Endothelial cell of umbilical vein (primary cell): Measurements from ENCODE around the gene XYLT1. TPM values are rescaled to one million over a fixed set of nuclear protein-coding genes. Genes with fewer than 3 reads are reported as not detected.

Source experiments
- BruUV-seq: library from RNA; stranded (reverse); fragments of 400-500 nt; replicated peaks from 2 replicates; lab custom pipeline; 2021; lab: Mats Ljungman, UMichigan
- CTCF ChIA-PET: fragments of 300-600, 350-600 bp; sonication (Branson Sonifier 250); formaldehyde crosslinking; loops from one replicate; lab custom pipeline; 2021; ENCODE audit warnings: antibody characterized with exemption, inconsistent platforms; lab: Charles Lee
- POLR2A ChIA-PET: fragments of 300-600, 350-600 bp; sonication (Branson Sonifier 250); formaldehyde crosslinking; loops from one replicate; lab custom pipeline; 2021; ENCODE audit warnings: antibody characterized with exemption, inconsistent platforms; lab: Charles Lee
- DNase-seq: peaks from one replicate; pipeline ENCODE4 v3.0.0-alpha.2; 2011; ENCODE audit warnings: low read depth, low spot score
- FAIRE-seq: peaks from 2 replicates; lab custom pipeline; 2011; peaks lifted over from hg19 to GRCh38; lab: Jason Lieb, UNC
- H2AFZ ChIP-seq: 2 replicates; pipeline ENCODE4 v1.6.0; 2012; ENCODE audit warnings: low read depth, low read length, control low read depth, inconsistent platforms
- H3K27ac ChIP-seq: 2 replicates; pipeline ENCODE4 v1.5.1; 2011; ENCODE audit warnings: low read depth, mild to moderate bottlenecking, control low read depth, low read length, moderate library complexity; ENCODE audit not compliant: insufficient read depth
- H3K27me3 ChIP-seq, 2 experiments: 2 replicates each; pipeline versions ENCODE4 v1.6.0 to v1.6.1; 2011; ENCODE audit warnings: low read length in 2 of 2, mixed read lengths in 1 of 2; ENCODE audit not compliant: control insufficient read depth in 2 of 2, insufficient read depth in 2 of 2
- H3K36me3 ChIP-seq, 2 experiments: 2 replicates in 1 of 2; 3 replicates in 1 of 2; pipeline ENCODE4 v1.5.1; 2011; ENCODE audit warnings: low read length in 2 of 2, mild to moderate bottlenecking in 1 of 2, moderate library complexity in 1 of 2; ENCODE audit not compliant: control insufficient read depth in 2 of 2, insufficient read depth in 2 of 2; ENCODE audit errors: extremely low read depth in 1 of 2
- H3K4me1 ChIP-seq: 3 replicates; pipeline ENCODE4 v1.5.1; 2011; ENCODE audit warnings: mild to moderate bottlenecking, low read length; ENCODE audit not compliant: control insufficient read depth, insufficient read depth; ENCODE audit errors: extremely low read depth
- H3K4me2 ChIP-seq: 2 replicates; pipeline ENCODE4 v1.6.1; 2011; ENCODE audit warnings: low read length, control low read depth, mixed read lengths; ENCODE audit not compliant: insufficient read depth
- H3K4me3 ChIP-seq, 3 experiments: fragments of 200-600 bp in 1 of 3; sonication (generic), shearing (Covaris generic) in 1 of 3; replicated peaks in 1 of 3; 2 replicates each; pipeline ENCODE4 v1.5.1; 2011 to 2016; ENCODE audit warnings: control low read depth in 3 of 3, low read length in 3 of 3, mild to moderate bottlenecking in 2 of 3, inconsistent platforms in 1 of 3, low read depth in 1 of 3, moderate library complexity in 1 of 3; ENCODE audit not compliant: insufficient read depth in 1 of 3
- H3K79me2 ChIP-seq: 2 replicates; pipeline ENCODE4 v1.6.0; 2012; ENCODE audit warnings: low read length, inconsistent platforms; ENCODE audit not compliant: control insufficient read depth, insufficient read depth
- H3K9ac ChIP-seq: replicated peaks from 2 replicates; pipeline ENCODE3; 2011; ENCODE audit warnings: low read length, control low read depth; ENCODE audit not compliant: insufficient read depth; ENCODE audit errors: extremely low read depth
- H3K9me1 ChIP-seq: replicated peaks from 3 replicates; pipeline ENCODE4 v1.6.0; 2011; ENCODE audit warnings: mild to moderate bottlenecking, low read length; ENCODE audit not compliant: control insufficient read depth, insufficient read depth; ENCODE audit errors: extremely low read depth
- H3K9me3 ChIP-seq: replicated peaks from 2 replicates; pipeline ENCODE4 v1.5.1; 2012; ENCODE audit warnings: low read length, inconsistent platforms; ENCODE audit not compliant: control insufficient read depth, insufficient read depth
- H4K20me1 ChIP-seq: replicated peaks from 2 replicates; pipeline ENCODE3; 2011; ENCODE audit warnings: mild to moderate bottlenecking, low read length; ENCODE audit not compliant: control insufficient read depth, insufficient read depth; ENCODE audit errors: extremely low read depth
- CTCF ChIP-seq, 2 donors: IDR thresholded peaks; 1 replicate in 1 of 2; 2 replicates in 1 of 2; pipeline ENCODE4 v1.5.1; 2011; ENCODE audit warnings: low read length in 2 of 2, mild to moderate bottlenecking in 2 of 2, moderate library complexity in 2 of 2, control low read depth in 1 of 2, inconsistent platforms in 1 of 2, low read depth in 1 of 2; ENCODE audit not compliant: insufficient read depth in 1 of 2; ENCODE audit errors: extremely low read depth in 1 of 2
- EZH2 ChIP-seq: IDR thresholded peaks from 2 replicates; pipeline ENCODE4 v1.6.1; 2012; ENCODE audit warnings: borderline replicate concordance, low read depth, mild to moderate bottlenecking, moderate library complexity, low read length, inconsistent platforms; ENCODE audit not compliant: severe bottlenecking
- FOS ChIP-seq: IDR thresholded peaks from 2 replicates; pipeline ENCODE4 v1.6.1; 2011; ENCODE audit warnings: mild to moderate bottlenecking, low read length, moderate library complexity, borderline replicate concordance; ENCODE audit not compliant: insufficient read depth
- GATA2 ChIP-seq: IDR thresholded peaks from 2 replicates; pipeline ENCODE4 v1.7.0; 2011; ENCODE audit warnings: low read depth, mild to moderate bottlenecking, moderate library complexity, mixed read lengths, low read length; ENCODE audit not compliant: insufficient read length, insufficient read depth
- JUN ChIP-seq: IDR thresholded peaks from 2 replicates; pipeline ENCODE4 v1.6.1; 2011; ENCODE audit warnings: borderline replicate concordance, low read depth; ENCODE audit not compliant: insufficient read length, insufficient read depth
- MYC ChIP-seq: IDR thresholded peaks from one replicate; pipeline ENCODE4 v1.6.1; 2011; ENCODE audit warnings: mild to moderate bottlenecking, low read depth, low read length
- POLR2A ChIP-seq: IDR thresholded peaks from 2 replicates; pipeline ENCODE4 v1.6.1; 2012; ENCODE audit warnings: low read depth, mild to moderate bottlenecking, control low read depth, low read length
- POLR2AphosphoS5 ChIP-seq: IDR thresholded peaks from 2 replicates; pipeline ENCODE4 v1.6.1; 2012; ENCODE audit warnings: low read depth, mild to moderate bottlenecking, control low read depth, low read length, moderate library complexity; ENCODE audit not compliant: insufficient read depth
- dilution Hi-C: fragments of 300-500 bp; cut with MboI; formaldehyde crosslinking; loops from one replicate; pipeline ENCODE4 v1.15.0; 2019; ENCODE audit warnings: low sequenced_read_pairs; ENCODE audit not compliant: extremely low pct_ligation_motif_present
- intact Hi-C: fragments of 100-400 bp; cut with micrococcal nuclease; formaldehyde crosslinking; loops from one replicate; pipeline ENCODE4 v1.10.0; 2022
- polyA plus RNA-seq, 4 experiments: library from polyadenylated mRNA; depleted of rRNA in 3 of 4; stranded (reverse) in 3 of 4; unstranded in 1 of 4; fragments of >200 nt; gene quantifications; 2 replicates each; pipeline versions ENCODE4 v1.2.1 to v1.2.3, GENCODE V29; 2011 to 2012; ENCODE audit warnings: missing spikeins in 1 of 4
- total RNA-seq: library from RNA; stranded (reverse); gene quantifications from 2 replicates; pipeline ENCODE4 v1.2.3, GENCODE V29; 2021
- TF ChIP-seq, protein P1 (sequence below): IDR thresholded peaks from 2 replicates; pipeline ENCODE4 v1.6.1; 2011; ENCODE audit not compliant: insufficient read depth, insufficient read length

XYLT1 gene
- total and polyA plus RNA-seq, 2 donors (not counting 3 experiments of a cell fraction or from before 2014, with no cell fraction given) = 0.63 to 2.9 TPM

GRCh38 chr16:17474572-17474971 lies 3.8 kb upstream of the XYLT1 start:
- H3K27ac ChIP-seq = no peak overlapping the region
- TF ChIP-seq, protein P1, sequence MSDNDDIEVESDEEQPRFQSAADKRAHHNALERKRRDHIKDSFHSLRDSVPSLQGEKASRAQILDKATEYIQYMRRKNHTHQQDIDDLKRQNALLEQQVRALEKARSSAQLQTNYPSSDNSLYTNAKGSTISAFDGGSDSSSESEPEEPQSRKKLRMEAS = no peak
- TF ChIP-seq GATA2 = no peak
- no peak for TF ChIP-seq POLR2A
- TF ChIP-seq FOS = no peak
- no peak for TF ChIP-seq EZH2
- no peak for TF ChIP-seq MYC
- TF ChIP-seq POLR2AphosphoS5 = no peak
- TF ChIP-seq CTCF (IDR thresholded peaks at IDR 0.05; ENCODE audit: extremely low read depth in 1 of 2, insufficient read depth in 1 of 2, low read depth in 1 of 2, low read length in 2 of 2) = no peak
- TF ChIP-seq JUN = no peak
- H3K9me3 ChIP-seq = no peaks in the 10 kb centered on the region
- no TSS peak for BruUV-seq
- no peak for FAIRE-seq
- no peaks in the 10 kb centered on the region for H3K36me3 ChIP-seq
- DNase-seq = no peak
- H3K4me1 ChIP-seq = no peaks in the 10 kb centered on the region
- CTCF ChIA-PET = no interaction called here
- H3K9me1 ChIP-seq = no peaks in the 10 kb centered on the region
- intact Hi-C loops = no loop called here
- H3K79me2 ChIP-seq = no peaks in the 10 kb centered on the region
- dilution Hi-C loops = no loop called here
- no peaks in the 10 kb centered on the region for H4K20me1 ChIP-seq
- no peak overlapping the region for H3K4me3 ChIP-seq
- no peak overlapping the region for H3K4me2 ChIP-seq
- H3K27me3 ChIP-seq = peaks cover 10 to 13% of the 10 kb centered on the region in 2 experiments
- POLR2A ChIA-PET = no interaction called here
- H3K9ac ChIP-seq = no peak overlapping the region
- H2AFZ ChIP-seq = no peak overlapping the region
